HEK293 (cell line): ENCODE results near the gene GRAMD1B.

Source experiments
- CTCF ChIA-PET: fragments of 350-600 bp; formaldehyde crosslinking; extraction: SDS; loops from one replicate; lab custom pipeline; 2021; ENCODE audit warnings: antibody characterized with exemption; lab: Yijun Ruan, JAX
- POLR2A ChIA-PET: fragments of 300-600 bp; formaldehyde crosslinking; extraction: SDS; loops from one replicate; lab custom pipeline; 2020; ENCODE audit warnings: antibody characterized with exemption, inconsistent platforms; lab: Yijun Ruan, JAX
- H3K27ac ChIP-seq: fragments of 200-500 bp; sonication (Bioruptor generic); 2 replicates; pipeline ENCODE4 v1.5.1; 2014; ENCODE audit warnings: low read depth, low read length, control low read depth, inconsistent platforms; ENCODE audit errors: extremely low read depth
- H3K36me3 ChIP-seq, 2 experiments: fragments of 200-500 bp in 1 of 2; sonication (Bioruptor generic) in 1 of 2; 1 replicate in 1 of 2; 2 replicates in 1 of 2; pipeline ENCODE4 v1.5.1; 2014 to 2017; ENCODE audit warnings: inconsistent platforms in 2 of 2, low read length in 2 of 2; ENCODE audit not compliant: control insufficient read depth in 2 of 2, insufficient read depth in 1 of 2
- H3K4me1 ChIP-seq: fragments of 200-500 bp; sonication (Bioruptor generic); 2 replicates; pipeline ENCODE4 v1.5.1; 2014; ENCODE audit warnings: mild to moderate bottlenecking, low read length, inconsistent platforms; ENCODE audit not compliant: control insufficient read depth, insufficient read depth
- H3K4me3 ChIP-seq: 2 replicates; pipeline ENCODE4 v1.5.1; 2011; ENCODE audit warnings: low read depth, mild to moderate bottlenecking, control low read depth, low read length, moderate library complexity
- H3K9me3 ChIP-seq: fragments of 200-500 bp; sonication (Bioruptor generic); 2 replicates; pipeline ENCODE4 v1.5.1; 2014; ENCODE audit warnings: low read depth, low read length, inconsistent platforms; ENCODE audit not compliant: control insufficient read depth, insufficient read depth
- BCL11B ChIP-seq: fragments of 450-650 bp; formaldehyde crosslinking; IDR thresholded peaks from 2 replicates; pipeline ENCODE4 v1.5.1; 2016; ENCODE audit warnings: low read depth, missing biosample characterization, missing genetic modification characterization
- GFI1B ChIP-seq: fragments of 450-650 bp; formaldehyde crosslinking; IDR thresholded peaks from 2 replicates; pipeline ENCODE4 v1.5.1; 2016; ENCODE audit warnings: missing biosample characterization, missing genetic modification characterization
- HOXA7 ChIP-seq: sonication (generic); formaldehyde crosslinking; IDR thresholded peaks from 2 replicates; pipeline ENCODE4 v1.8.1; 2022; ENCODE audit warnings: missing genetic modification reagents, borderline replicate concordance
- KLF8 ChIP-seq: fragments of 450-650 bp; formaldehyde crosslinking; IDR thresholded peaks from 2 replicates; pipeline ENCODE4 v1.5.1; 2016; ENCODE audit warnings: missing biosample characterization, missing genetic modification characterization
- KLF9 ChIP-seq: fragments of 450-650 bp; formaldehyde crosslinking; IDR thresholded peaks from 2 replicates; pipeline ENCODE4 v1.5.1; 2016; ENCODE audit warnings: missing biosample characterization, missing genetic modification characterization, low read depth
- OVOL3 ChIP-seq: fragments of 450-650 bp; formaldehyde crosslinking; IDR thresholded peaks from 2 replicates; pipeline ENCODE4 v1.5.1; 2016; ENCODE audit warnings: missing biosample characterization, missing genetic modification characterization
- SP2 ChIP-seq: fragments of 450-650 bp; formaldehyde crosslinking; IDR thresholded peaks from 2 replicates; pipeline ENCODE4 v1.5.1; 2016; ENCODE audit warnings: missing biosample characterization, missing genetic modification characterization
- SP3 ChIP-seq: fragments of 450-650 bp; formaldehyde crosslinking; IDR thresholded peaks from 2 replicates; pipeline ENCODE4 v1.5.1; 2016; ENCODE audit warnings: missing biosample characterization, missing genetic modification characterization
- ZFP37 ChIP-seq: fragments of 450-650 bp; formaldehyde crosslinking; IDR thresholded peaks from 2 replicates; pipeline ENCODE4 v1.5.1; 2016; ENCODE audit warnings: missing biosample characterization, missing genetic modification characterization
- ZNF10 ChIP-seq: fragments of 450-650 bp; formaldehyde crosslinking; IDR thresholded peaks from 2 replicates; pipeline ENCODE4 v1.5.1; 2017; ENCODE audit warnings: missing biosample characterization, missing genetic modification characterization
- ZNF132 ChIP-seq: fragments of 450-650 bp; formaldehyde crosslinking; IDR thresholded peaks from 2 replicates; pipeline ENCODE4 v1.5.1; 2017; ENCODE audit warnings: missing biosample characterization, missing genetic modification characterization, borderline replicate concordance
- ZNF138 ChIP-seq: fragments of 450-650 bp; formaldehyde crosslinking; IDR thresholded peaks from 2 replicates; pipeline ENCODE4 v1.5.1; 2016; ENCODE audit warnings: missing biosample characterization, missing genetic modification characterization, borderline replicate concordance
- ZNF19 ChIP-seq: fragments of 450-650 bp; formaldehyde crosslinking; IDR thresholded peaks from 2 replicates; pipeline ENCODE4; 2016; ENCODE audit warnings: missing biosample characterization, missing genetic modification characterization, low read depth
- ZNF404 ChIP-seq: fragments of 450-650 bp; formaldehyde crosslinking; IDR thresholded peaks from 2 replicates; pipeline ENCODE4 v1.5.1; 2017; ENCODE audit warnings: missing biosample characterization, missing genetic modification characterization
- ZNF416 ChIP-seq: fragments of 450-650 bp; formaldehyde crosslinking; IDR thresholded peaks from 2 replicates; pipeline ENCODE4 v1.5.1; 2016; ENCODE audit warnings: missing biosample characterization, missing genetic modification characterization
- ZNF529 ChIP-seq: fragments of 450-650 bp; formaldehyde crosslinking; IDR thresholded peaks from 2 replicates; pipeline ENCODE4 v1.5.1; 2017; ENCODE audit warnings: missing genetic modification characterization, missing biosample characterization; ENCODE audit not compliant: insufficient replicate concordance
- ZNF610 ChIP-seq: fragments of 450-650 bp; formaldehyde crosslinking; IDR thresholded peaks from 2 replicates; pipeline ENCODE4 v1.5.1; 2016; ENCODE audit warnings: missing biosample characterization, missing genetic modification characterization, borderline replicate concordance
- ZNF624 ChIP-seq: fragments of 450-650 bp; formaldehyde crosslinking; IDR thresholded peaks from 2 replicates; pipeline ENCODE4 v1.5.1; 2017; ENCODE audit warnings: missing biosample characterization, missing genetic modification characterization
- ZNF670 ChIP-seq: fragments of 450-650 bp; formaldehyde crosslinking; IDR thresholded peaks from 2 replicates; pipeline ENCODE4 v1.5.1; 2016; ENCODE audit warnings: missing biosample characterization, missing genetic modification characterization, low read depth
- ZNF747 ChIP-seq: fragments of 450-650 bp; formaldehyde crosslinking; IDR thresholded peaks from 2 replicates; pipeline ENCODE4 v1.5.1; 2016; ENCODE audit warnings: missing biosample characterization, missing genetic modification characterization
- ZNF830 ChIP-seq: fragments of 450-650 bp; IDR thresholded peaks from 2 replicates; pipeline ENCODE4 v1.5.0; 2018; ENCODE audit warnings: missing biosample characterization, missing genetic modification characterization, low read depth, mild to moderate bottlenecking, moderate library complexity
- ZNF837 ChIP-seq: fragments of 450-650 bp; formaldehyde crosslinking; IDR thresholded peaks from 2 replicates; pipeline ENCODE4 v1.5.1; 2016; ENCODE audit warnings: missing biosample characterization, missing genetic modification characterization
- ZSCAN23 ChIP-seq: fragments of 450-650 bp; formaldehyde crosslinking; IDR thresholded peaks from 2 replicates; pipeline ENCODE4 v1.5.1; 2016; ENCODE audit warnings: missing biosample characterization, missing genetic modification characterization
- TF ChIP-seq, protein P1 (sequence below): fragments of 450-650 bp; formaldehyde crosslinking; IDR thresholded peaks from 2 replicates; pipeline ENCODE4 v1.5.1; 2016; ENCODE audit warnings: missing biosample characterization, missing genetic modification characterization
- TF ChIP-seq, protein P2 (sequence below): fragments of 450-650 bp; formaldehyde crosslinking; IDR thresholded peaks from 2 replicates; pipeline ENCODE4 v1.5.1; 2016; ENCODE audit warnings: missing biosample characterization, missing genetic modification characterization
- TF ChIP-seq, protein P3 (sequence below): fragments of 450-650 bp; formaldehyde crosslinking; IDR thresholded peaks from 2 replicates; pipeline ENCODE4 v1.5.1; 2016; ENCODE audit warnings: missing biosample characterization, missing genetic modification characterization

The GRAMD1B gene

DNA sequence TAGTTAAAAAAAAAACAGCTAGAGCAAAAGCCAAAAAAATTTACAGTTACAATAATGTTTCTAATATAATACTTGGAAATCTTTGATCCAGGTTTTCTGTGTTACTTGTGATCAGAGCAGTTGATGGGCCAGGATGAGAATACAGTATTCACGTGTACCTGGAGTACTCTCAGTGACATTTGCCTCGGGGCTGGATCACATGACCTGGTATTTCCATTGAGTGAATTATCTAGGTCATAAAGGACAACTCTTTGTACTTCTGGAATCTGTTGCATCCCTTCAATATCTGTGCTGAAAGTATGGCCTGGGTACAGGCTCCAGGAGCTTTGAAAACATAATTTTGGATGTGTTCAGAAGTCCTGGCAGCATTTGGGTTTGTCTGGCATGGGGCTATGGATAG lies 93.5 kb downstream of the GRAMD1B start:
- POLR2A ChIA-PET: no interaction called here
- Histone ChIP-seq H3K4me1 (no peaks in the 10 kb centered on the region), H3K9me3 (no peaks in the 10 kb centered on the region), H3K36me3 (no peaks in the 10 kb centered on the region)
- TF ChIP-seq ZNF10 (tag by site-specific recombination) (no peak), ZNF610 (tag by site-specific recombination) (no peak), ZNF747 (tag by site-specific recombination) (no peak), ZNF529 (tag by site-specific recombination) (no peak), ZFP37 (tag by site-specific recombination) (no peak), SP3 (tag by site-specific recombination) (no peak), KLF9 (tag by site-specific recombination) (no peak), GFI1B (no peak), ZNF837 (tag by site-specific recombination) (no peak), ZNF132 (tag by site-specific recombination) (no peak), ZSCAN23 (no peak), OVOL3 (tag by site-specific recombination) (no peak), ZNF138 (tag by site-specific recombination) (no peak)
- TF ChIP-seq, protein P1, sequence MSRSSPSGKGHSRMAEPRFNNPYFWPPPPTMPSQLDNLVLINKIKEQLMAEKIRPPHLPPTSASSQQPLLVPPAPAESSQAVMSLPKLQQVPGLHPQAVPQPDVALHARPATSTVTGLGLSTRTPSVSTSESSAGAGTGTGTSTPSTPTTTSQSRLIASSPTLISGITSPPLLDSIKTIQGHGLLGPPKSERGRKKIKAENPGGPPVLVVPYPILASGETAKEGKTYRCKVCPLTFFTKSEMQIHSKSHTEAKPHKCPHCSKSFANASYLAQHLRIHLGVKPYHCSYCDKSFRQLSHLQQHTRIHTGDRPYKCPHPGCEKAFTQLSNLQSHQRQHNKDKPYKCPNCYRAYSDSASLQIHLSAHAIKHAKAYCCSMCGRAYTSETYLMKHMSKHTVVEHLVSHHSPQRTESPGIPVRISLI: no peak
- TF ChIP-seq, all 188 proteins: peak for 0
- no peak overlapping the region for H3K27ac ChIP-seq
- CTCF ChIA-PET: interaction anchor here (1.2 to 2.1 kb wide), 2 partner anchors 12 to 53 kb away, joined by 3 to 6 read pairs; no protein-coding TSS in a partner anchor
- no peak overlapping the region for H3K4me3 ChIP-seq

DNA sequence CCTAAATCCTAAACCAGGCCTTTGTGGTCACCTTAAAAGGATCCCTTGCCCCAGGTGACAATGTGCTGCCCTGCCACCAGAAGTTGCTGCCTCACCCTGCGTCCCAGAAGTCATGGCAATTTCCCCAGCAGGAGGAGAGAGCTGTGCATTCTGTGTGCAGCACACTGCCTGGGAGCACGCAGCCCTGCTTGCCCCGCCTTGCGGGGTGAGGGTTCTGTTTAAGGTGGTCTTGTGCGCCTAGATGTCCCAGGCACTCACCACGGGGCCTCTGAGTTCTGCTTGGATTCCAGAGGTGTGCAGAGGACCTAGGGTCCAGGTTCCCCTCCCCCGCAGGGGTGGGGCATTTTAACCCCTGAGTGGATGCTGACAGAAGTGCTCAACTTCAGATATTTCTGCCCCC lies 95.0 kb downstream of the GRAMD1B start:
- no peaks in the 10 kb centered on the region for H3K4me1 ChIP-seq
- TF ChIP-seq, protein P2, sequence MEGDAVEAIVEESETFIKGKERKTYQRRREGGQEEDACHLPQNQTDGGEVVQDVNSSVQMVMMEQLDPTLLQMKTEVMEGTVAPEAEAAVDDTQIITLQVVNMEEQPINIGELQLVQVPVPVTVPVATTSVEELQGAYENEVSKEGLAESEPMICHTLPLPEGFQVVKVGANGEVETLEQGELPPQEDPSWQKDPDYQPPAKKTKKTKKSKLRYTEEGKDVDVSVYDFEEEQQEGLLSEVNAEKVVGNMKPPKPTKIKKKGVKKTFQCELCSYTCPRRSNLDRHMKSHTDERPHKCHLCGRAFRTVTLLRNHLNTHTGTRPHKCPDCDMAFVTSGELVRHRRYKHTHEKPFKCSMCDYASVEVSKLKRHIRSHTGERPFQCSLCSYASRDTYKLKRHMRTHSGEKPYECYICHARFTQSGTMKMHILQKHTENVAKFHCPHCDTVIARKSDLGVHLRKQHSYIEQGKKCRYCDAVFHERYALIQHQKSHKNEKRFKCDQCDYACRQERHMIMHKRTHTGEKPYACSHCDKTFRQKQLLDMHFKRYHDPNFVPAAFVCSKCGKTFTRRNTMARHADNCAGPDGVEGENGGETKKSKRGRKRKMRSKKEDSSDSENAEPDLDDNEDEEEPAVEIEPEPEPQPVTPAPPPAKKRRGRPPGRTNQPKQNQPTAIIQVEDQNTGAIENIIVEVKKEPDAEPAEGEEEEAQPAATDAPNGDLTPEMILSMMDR (tag by site-specific recombination): no peak
- TF ChIP-seq ZNF670 (tag by site-specific recombination): no peak
- no peak for TF ChIP-seq ZNF416 (tag by site-specific recombination)
- no peak for TF ChIP-seq HOXA7
- no peak for TF ChIP-seq KLF8 (tag by site-specific recombination)
- no peak for TF ChIP-seq ZNF529 (tag by site-specific recombination)
- TF ChIP-seq ZNF624 (tag by site-specific recombination): no peak
- TF ChIP-seq ZNF19 (tag by site-specific recombination): no peak
- no peak for TF ChIP-seq SP2 (tag by site-specific recombination)
- TF ChIP-seq BCL11B (tag by site-specific recombination): no peak
- no peak for TF ChIP-seq ZNF404 (tag by site-specific recombination)
- TF ChIP-seq, protein P3, sequence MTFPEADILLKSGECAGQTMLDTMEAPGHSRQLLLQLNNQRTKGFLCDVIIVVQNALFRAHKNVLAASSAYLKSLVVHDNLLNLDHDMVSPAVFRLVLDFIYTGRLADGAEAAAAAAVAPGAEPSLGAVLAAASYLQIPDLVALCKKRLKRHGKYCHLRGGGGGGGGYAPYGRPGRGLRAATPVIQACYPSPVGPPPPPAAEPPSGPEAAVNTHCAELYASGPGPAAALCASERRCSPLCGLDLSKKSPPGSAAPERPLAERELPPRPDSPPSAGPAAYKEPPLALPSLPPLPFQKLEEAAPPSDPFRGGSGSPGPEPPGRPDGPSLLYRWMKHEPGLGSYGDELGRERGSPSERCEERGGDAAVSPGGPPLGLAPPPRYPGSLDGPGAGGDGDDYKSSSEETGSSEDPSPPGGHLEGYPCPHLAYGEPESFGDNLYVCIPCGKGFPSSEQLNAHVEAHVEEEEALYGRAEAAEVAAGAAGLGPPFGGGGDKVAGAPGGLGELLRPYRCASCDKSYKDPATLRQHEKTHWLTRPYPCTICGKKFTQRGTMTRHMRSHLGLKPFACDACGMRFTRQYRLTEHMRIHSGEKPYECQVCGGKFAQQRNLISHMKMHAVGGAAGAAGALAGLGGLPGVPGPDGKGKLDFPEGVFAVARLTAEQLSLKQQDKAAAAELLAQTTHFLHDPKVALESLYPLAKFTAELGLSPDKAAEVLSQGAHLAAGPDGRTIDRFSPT (tag by site-specific recombination): no peak
- no peak for TF ChIP-seq ZNF830 (tag by site-specific recombination)
- H3K9me3 ChIP-seq: no peaks in the 10 kb centered on the region
- CTCF ChIA-PET: interaction anchor here (0.5 to 1.4 kb wide), 2 partner anchors 9 kb away, joined by 3 read pairs; no protein-coding TSS in a partner anchor
- H3K27ac ChIP-seq: no peak overlapping the region
- no peaks in the 10 kb centered on the region for H3K36me3 ChIP-seq
- no peak overlapping the region for H3K4me3 ChIP-seq
- POLR2A ChIA-PET: no interaction called here
